NCI-H1694 treated with DMSO at 0.1 percent for 48 hours (cell line): ENCODE measurements around the gene NFATC1.

ENCODE experiments used
- DNase-seq: peaks from one replicate; lab custom pipeline; 2025; lab: John Stamatoyannopoulos, UW

The NFATC1 gene

GRCh38 chr18:79395761-79396404 is at the start of gene NFATC1:
Gene NFATC1, plus strand, starts transcription at chr18:79395930. Its CDS starts 295 bp downstream, at chr18:79396225.
- peak; percentile 34 for DNase-seq

GRCh38 chr18:79345981-79346380 is 49.7 kb upstream of the NFATC1 start:
- no peak for DNase-seq

- DNase-seq = no peak
These were observed 47.7 kb upstream of the NFATC1 start for GRCh38 chr18:79348066-79348465.

GRCh38 chr18:79352432-79352831 is 43.3 kb upstream of the NFATC1 start:
- DNase-seq = no peak

GRCh38 chr18:79353267-79353666 is 42.5 kb upstream of the NFATC1 start:
- no peak for DNase-seq

GRCh38 chr18:79354350-79354749 is 41.4 kb upstream of the NFATC1 start:
- no peak for DNase-seq

GRCh38 chr18:79355433-79356335 is 40.0 kb upstream of the NFATC1 start:
- DNase-seq = no peak

- DNase-seq = no peak
These were observed 39.3 kb upstream of the NFATC1 start for GRCh38 chr18:79356435-79356834.

- DNase-seq = no peak
These were observed 34.8 kb upstream of the NFATC1 start for GRCh38 chr18:79360933-79361332.

- DNase-seq = no peak
These were observed 33.8 kb upstream of the NFATC1 start for GRCh38 chr18:79361766-79362522.

GRCh38 chr18:79365701-79366100 is 30.0 kb upstream of the NFATC1 start:
- no peak for DNase-seq

GRCh38 chr18:79366177-79367094 is 29.3 kb upstream of the NFATC1 start:
- DNase-seq = no peak

GRCh38 chr18:79367480-79367879 is 28.2 kb upstream of the NFATC1 start:
- no peak for DNase-seq

GRCh38 chr18:79367989-79368388 is 27.7 kb upstream of the NFATC1 start:
- DNase-seq = no peak

GRCh38 chr18:79368681-79369080 is 27.0 kb upstream of the NFATC1 start:
- DNase-seq = no peak

- no peak for DNase-seq
These were observed 24.1 kb upstream of the NFATC1 start for GRCh38 chr18:79371561-79372121.

GRCh38 chr18:79372461-79372860 is 23.3 kb upstream of the NFATC1 start:
- no peak for DNase-seq

GRCh38 chr18:79372991-79373390 is 22.7 kb upstream of the NFATC1 start:
- DNase-seq = no peak

- DNase-seq = no peak
These were observed 22.0 kb upstream of the NFATC1 start for GRCh38 chr18:79373736-79374135.

- DNase-seq = no peak
These were observed 21.1 kb upstream of the NFATC1 start for GRCh38 chr18:79374408-79375171.
